ES-I3 (cell line): ENCODE results near the gene SMYD1.

Source experiments
- H3K36me3 ChIP-seq: 2 replicates; pipeline ENCODE4 v1.6.1; 2013; ENCODE audit warnings: mild to moderate bottlenecking, low read length, control low read depth, moderate library complexity; ENCODE audit not compliant: insufficient read depth
- H3K4me1 ChIP-seq: 2 replicates; pipeline ENCODE4 v1.6.1; 2013; ENCODE audit warnings: mild to moderate bottlenecking, control low read depth, low read length; ENCODE audit not compliant: insufficient read depth
- H3K9ac ChIP-seq: 2 replicates; pipeline ENCODE4 v1.6.1; 2013; ENCODE audit warnings: low read depth, mild to moderate bottlenecking, low read length, moderate library complexity
- H3K9me3 ChIP-seq: 2 replicates; pipeline ENCODE4 v1.6.1; 2013; ENCODE audit warnings: mild to moderate bottlenecking, low read length, moderate library complexity; ENCODE audit not compliant: control insufficient read depth, insufficient read depth

The SMYD1 gene

GRCh38 chr2:88113069-88113468 is 45.4 kb downstream of the SMYD1 start:
- H3K9ac ChIP-seq = no peak overlapping the region
- H3K9me3 ChIP-seq = no peaks in the 10 kb centered on the region
- no peaks in the 10 kb centered on the region for H3K36me3 ChIP-seq
- H3K4me1 ChIP-seq = peaks cover 2% of the 10 kb centered on the region; the same call in 1 of the 2 replicates

GRCh38 chr2:88114889-88115288 is 47.3 kb downstream of the SMYD1 start:
- Histone ChIP-seq H3K9me3 (no peaks in the 10 kb centered on the region), H3K9ac (no peak overlapping the region), H3K4me1 (peaks cover 3% of the 10 kb centered on the region; the same call in 1 of the 2 replicates), H3K36me3 (no peaks in the 10 kb centered on the region)

- no peaks in the 10 kb centered on the region for H3K9me3 ChIP-seq
- H3K36me3 ChIP-seq = no peaks in the 10 kb centered on the region
- H3K4me1 ChIP-seq = peaks cover 3% of the 10 kb centered on the region; the same call in 1 of the 2 replicates
- H3K9ac ChIP-seq = no peak overlapping the region
Observed at GRCh38 chr2:88115825-88116518, 48.3 kb downstream of the SMYD1 start.

GRCh38 chr2:88116669-88117432 is 49.2 kb downstream of the SMYD1 start:
- H3K4me1 ChIP-seq = peaks cover 3% of the 10 kb centered on the region; the same call in 1 of the 2 replicates
- no peak overlapping the region for H3K9ac ChIP-seq
- no peaks in the 10 kb centered on the region for H3K36me3 ChIP-seq
- no peaks in the 10 kb centered on the region for H3K9me3 ChIP-seq

GRCh38 chr2:88117973-88118372 is 50.3 kb downstream of the SMYD1 start:
- no peaks in the 10 kb centered on the region for H3K9me3 ChIP-seq
- H3K4me1 ChIP-seq = peaks cover 3% of the 10 kb centered on the region; the same call in 1 of the 2 replicates
- no peak overlapping the region for H3K9ac ChIP-seq
- H3K36me3 ChIP-seq = no peaks in the 10 kb centered on the region

GRCh38 chr2:88121678-88122077 is 54.1 kb downstream of the SMYD1 start:
- H3K4me1 ChIP-seq = peaks cover 3% of the 10 kb centered on the region; the same call in 1 of the 2 replicates
- H3K9ac ChIP-seq = no peak overlapping the region
- H3K9me3 ChIP-seq = no peaks in the 10 kb centered on the region
- no peaks in the 10 kb centered on the region for H3K36me3 ChIP-seq

- Histone ChIP-seq H3K9me3 (no peaks in the 10 kb centered on the region), H3K9ac (no peak overlapping the region), H3K4me1 (peaks cover 3% of the 10 kb centered on the region; the same call in 1 of the 2 replicates), H3K36me3 (no peaks in the 10 kb centered on the region)
Observed at GRCh38 chr2:88122141-88122884, 54.7 kb downstream of the SMYD1 start.

GRCh38 chr2:88123164-88123974 is 55.7 kb downstream of the SMYD1 start:
- H3K36me3 ChIP-seq = no peaks in the 10 kb centered on the region
- no peaks in the 10 kb centered on the region for H3K4me1 ChIP-seq
- no peaks in the 10 kb centered on the region for H3K9me3 ChIP-seq
- H3K9ac ChIP-seq = no peak overlapping the region

- no peak overlapping the region for H3K9ac ChIP-seq
- no peaks in the 10 kb centered on the region for H3K36me3 ChIP-seq
- H3K4me1 ChIP-seq = no peaks in the 10 kb centered on the region
- no peaks in the 10 kb centered on the region for H3K9me3 ChIP-seq
Observed at GRCh38 chr2:88123975-88124917, 56.6 kb downstream of the SMYD1 start.

- H3K36me3 ChIP-seq = no peaks in the 10 kb centered on the region
- no peak overlapping the region for H3K9ac ChIP-seq
- no peaks in the 10 kb centered on the region for H3K9me3 ChIP-seq
- no peaks in the 10 kb centered on the region for H3K4me1 ChIP-seq
Observed at GRCh38 chr2:88125344-88125923, 57.8 kb downstream of the SMYD1 start.

- no peaks in the 10 kb centered on the region for H3K9me3 ChIP-seq
- no peaks in the 10 kb centered on the region for H3K4me1 ChIP-seq
- no peaks in the 10 kb centered on the region for H3K36me3 ChIP-seq
- no peak overlapping the region for H3K9ac ChIP-seq
Observed at GRCh38 chr2:88125924-88126771, 58.5 kb downstream of the SMYD1 start.
